ENCODE data around the gene TMEM74B. TPM values are rescaled to one million over a fixed set of nuclear protein-coding genes. Genes with fewer than 3 reads are reported as not detected.

TMEM74B gene
- total and polyA plus RNA-seq, 3 experiments from 2014 or later = 0.18 TPM; not detected in 2

DNA sequence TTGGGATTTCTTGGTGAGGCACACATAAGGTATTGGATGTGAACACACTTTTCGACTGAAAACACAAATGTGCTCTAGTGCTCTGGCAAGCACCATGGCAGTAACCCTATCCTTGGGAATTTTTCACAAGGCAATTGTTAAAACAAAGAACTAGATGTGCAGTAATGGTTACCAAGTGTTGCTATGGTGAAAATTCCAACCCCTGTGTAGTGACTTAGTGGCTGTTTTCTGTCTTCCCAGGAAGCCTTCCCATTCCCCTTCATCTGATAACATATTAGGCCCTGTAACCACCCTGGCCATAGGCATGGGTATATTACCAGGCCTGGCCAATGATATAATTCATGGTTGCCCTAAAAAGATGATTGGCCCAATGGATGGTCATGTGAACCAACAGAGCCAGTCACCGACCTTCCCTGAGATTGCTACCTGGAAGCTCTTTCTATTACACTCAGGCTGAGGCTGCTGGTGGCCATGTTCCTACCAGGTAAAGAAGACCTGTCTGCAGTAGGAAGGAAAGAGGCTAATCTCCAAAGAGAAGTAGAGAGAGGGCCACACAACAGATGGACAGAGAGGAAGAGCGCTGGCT is 22.6 kb upstream of the TMEM74B start:
- H3K36me3 ChIP-seq (ENCODE audit: insufficient read depth, low read length) = no peaks in the 10 kb centered on the region
- no peak overlapping the region for H3K4me3 Mint-ChIP-seq
- peaks cover 5 to 9% of the 10 kb centered on the region in 2 donors for H3K27me3 Mint-ChIP-seq
- no peak for DNase-seq
- H3K27ac ChIP-seq (ENCODE audit: low read depth, low read length) = no peak overlapping the region
- no peaks in the 10 kb centered on the region for H3K9me3 ChIP-seq (ENCODE audit: low read length)
- peak overlapping the region in 1 of 8 donors; percentile 64 for H3K27ac Mint-ChIP-seq
- ChIA-PET CTCF (no interaction called here), POLR2A (no interaction called here)
- H3K4me3 ChIP-seq (ENCODE audit: low read length) = no peak overlapping the region
- H3K9me3 Mint-ChIP-seq = no peaks in the 10 kb centered on the region
- H3K27me3 ChIP-seq (ENCODE audit: insufficient read depth, low read length, poor library complexity, severe bottlenecking) = no peaks in the 10 kb centered on the region
- peaks cover 0 to under 1% (median 0%) of the 10 kb centered on the region in 3 donors for H3K4me1 Mint-ChIP-seq
- H3K4me1 ChIP-seq (ENCODE audit: insufficient read depth, low read length) = no peaks in the 10 kb centered on the region
- H3K36me3 Mint-ChIP-seq = no peaks in the 10 kb centered on the region

DNA sequence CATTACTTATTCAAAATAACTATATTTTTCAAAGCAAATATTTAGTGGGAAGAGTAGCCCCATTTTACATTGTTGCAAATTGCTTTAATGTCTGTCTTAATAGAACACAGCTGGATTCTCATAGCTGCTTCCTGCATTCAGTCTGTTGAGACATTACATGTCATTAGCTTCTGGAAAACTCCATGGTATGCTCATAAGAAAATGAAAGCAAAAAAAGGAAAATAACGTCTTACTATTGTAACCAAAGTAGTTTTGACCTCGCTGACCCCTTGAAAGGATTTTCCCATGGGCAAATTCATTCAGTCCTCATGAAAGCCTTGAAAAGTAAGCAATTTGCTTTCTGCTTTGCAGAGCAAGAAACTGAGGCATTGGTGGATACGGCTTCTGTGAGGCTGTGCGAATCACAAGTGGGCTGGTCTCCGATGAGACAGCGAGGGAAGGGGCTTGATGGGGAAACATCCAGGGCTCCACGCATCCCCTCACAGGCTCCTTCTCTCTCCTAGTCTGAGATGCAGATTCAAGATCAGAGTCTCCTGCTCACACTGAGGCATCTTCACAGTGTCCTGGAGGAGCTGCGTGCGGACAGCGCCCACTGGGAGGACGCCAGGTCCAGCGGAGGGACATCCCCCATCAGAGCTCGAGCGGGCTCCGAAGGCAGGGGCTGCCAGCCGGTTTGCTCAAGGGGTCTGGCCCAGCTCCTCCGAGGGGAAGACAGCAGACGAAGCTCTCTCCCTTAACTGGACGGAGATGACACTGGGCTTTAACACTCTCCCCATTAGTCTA is 21.8 kb upstream of the TMEM74B start:
- no peak for DNase-seq
- no peaks in the 10 kb centered on the region for H3K9me3 Mint-ChIP-seq
- no peak overlapping the region for H3K27ac ChIP-seq (ENCODE audit: low read depth, low read length)
- no peak overlapping the region for H3K4me3 ChIP-seq (ENCODE audit: low read length)
- H3K9me3 ChIP-seq (ENCODE audit: low read length) = no peaks in the 10 kb centered on the region
- no peak overlapping the region for H3K27ac Mint-ChIP-seq
- H3K27me3 ChIP-seq (ENCODE audit: insufficient read depth, low read length, poor library complexity, severe bottlenecking) = no peaks in the 10 kb centered on the region
- no peaks in the 10 kb centered on the region for H3K4me1 Mint-ChIP-seq
- POLR2A ChIA-PET = no interaction called here
- H3K36me3 Mint-ChIP-seq = no peaks in the 10 kb centered on the region
- H3K4me3 Mint-ChIP-seq = no peak overlapping the region
- CTCF ChIA-PET = no interaction called here
- peaks cover 0 to 1% of the 10 kb centered on the region in 2 donors for H3K27me3 Mint-ChIP-seq
- H3K4me1 ChIP-seq (ENCODE audit: insufficient read depth, low read length) = no peaks in the 10 kb centered on the region
- no peaks in the 10 kb centered on the region for H3K36me3 ChIP-seq (ENCODE audit: insufficient read depth, low read length)

DNA sequence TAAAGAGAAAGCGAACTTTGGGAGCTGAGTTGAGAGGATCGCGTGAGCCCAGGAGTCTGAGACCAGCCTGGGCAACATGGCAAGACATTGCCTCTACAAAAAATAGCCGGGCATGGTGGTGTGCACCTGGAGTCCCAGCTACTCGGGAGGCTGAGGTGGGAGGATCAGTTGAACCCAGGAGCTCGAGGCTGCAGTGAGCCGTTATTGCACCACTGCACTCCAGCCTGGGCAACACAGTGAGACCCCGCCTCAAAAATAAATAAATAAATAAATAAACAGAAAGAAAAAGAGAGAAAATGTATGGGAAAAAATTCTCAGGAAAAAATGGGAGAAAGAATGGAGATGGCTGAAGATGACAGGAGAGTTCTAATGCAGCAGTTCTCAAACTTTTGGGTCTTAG is 21.0 kb upstream of the TMEM74B start:
- Mint-ChIP-seq H3K27me3 (peaks cover 0 to 3% of the 10 kb centered on the region in 2 donors), H3K36me3 (no peaks in the 10 kb centered on the region), H3K4me1 (no peaks in the 10 kb centered on the region), H3K4me3 (no peak overlapping the region), H3K9me3 (no peaks in the 10 kb centered on the region), H3K27ac (no peak overlapping the region)
- no peak overlapping the region for H3K4me3 ChIP-seq (ENCODE audit: low read length)
- no peak overlapping the region for H3K27ac ChIP-seq (ENCODE audit: low read depth, low read length)
- ChIA-PET CTCF (no interaction called here), POLR2A (no interaction called here)
- no peaks in the 10 kb centered on the region for H3K36me3 ChIP-seq (ENCODE audit: insufficient read depth, low read length)
- no peaks in the 10 kb centered on the region for H3K9me3 ChIP-seq (ENCODE audit: low read length)
- no peaks in the 10 kb centered on the region for H3K4me1 ChIP-seq (ENCODE audit: insufficient read depth, low read length)
- no peaks in the 10 kb centered on the region for H3K27me3 ChIP-seq (ENCODE audit: insufficient read depth, low read length, poor library complexity, severe bottlenecking)
- no peak for DNase-seq

DNA sequence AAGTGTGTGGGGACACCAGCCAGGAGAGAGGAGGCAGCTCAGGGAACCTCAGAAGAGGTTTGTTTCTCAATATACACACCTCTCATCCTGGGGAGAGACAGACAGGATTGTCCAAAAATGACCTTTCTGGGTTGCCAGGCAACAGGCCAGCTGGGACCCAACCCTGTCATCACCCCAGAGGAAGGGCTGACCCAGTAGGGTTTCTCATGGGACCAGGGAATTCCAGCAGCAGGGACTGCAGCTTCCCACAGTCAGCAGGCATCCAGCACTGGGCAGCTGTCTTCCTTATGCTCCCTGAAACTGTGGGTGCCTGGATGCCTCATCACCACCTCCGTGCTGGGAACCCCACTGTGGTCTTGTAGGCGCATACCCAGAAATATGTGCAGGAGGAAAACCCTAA is 19.8 kb upstream of the TMEM74B start:
- Mint-ChIP-seq H3K27me3 (peaks cover 3% of the 10 kb centered on the region in 2 donors), H3K4me3 (no peak overlapping the region)
- CTCF ChIA-PET = no interaction called here

DNA sequence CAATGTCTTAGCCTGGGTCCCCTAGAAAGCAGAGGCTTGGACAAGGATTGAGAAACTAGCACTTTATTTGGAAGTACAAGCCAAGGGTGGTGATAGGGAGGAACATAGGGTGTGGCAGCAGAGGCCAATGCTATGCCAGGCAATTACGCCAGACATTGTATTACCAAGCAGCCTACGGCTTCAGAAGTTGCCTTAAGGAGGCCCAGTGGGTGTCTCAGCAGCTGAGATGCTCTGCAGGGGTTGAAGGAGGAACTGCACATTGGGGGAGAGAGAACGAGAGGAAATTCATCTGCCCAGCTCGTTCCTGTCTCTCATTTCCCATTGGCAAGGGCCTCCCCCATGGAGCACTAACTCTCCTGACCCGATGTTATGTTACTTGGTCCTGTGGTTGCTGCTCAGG is 19.3 kb upstream of the TMEM74B start:
- H3K4me3 Mint-ChIP-seq = no peak overlapping the region
- peaks cover 4% of the 10 kb centered on the region for H3K4me1 ChIP-seq (ENCODE audit: insufficient read depth, low read length)
- CTCF ChIA-PET = no interaction called here
- H3K27me3 Mint-ChIP-seq = peaks cover 3% of the 10 kb centered on the region in 2 donors
- H3K36me3 ChIP-seq (ENCODE audit: insufficient read depth, low read length) = no peaks in the 10 kb centered on the region
- no peaks in the 10 kb centered on the region for H3K9me3 Mint-ChIP-seq
- no peak for DNase-seq
- no peaks in the 10 kb centered on the region for H3K27me3 ChIP-seq (ENCODE audit: insufficient read depth, low read length, poor library complexity, severe bottlenecking)
- no peaks in the 10 kb centered on the region for H3K9me3 ChIP-seq (ENCODE audit: low read length)
- no peak overlapping the region for H3K27ac Mint-ChIP-seq
- H3K27ac ChIP-seq (ENCODE audit: low read depth, low read length) = no peak overlapping the region
- H3K4me3 ChIP-seq (ENCODE audit: low read length) = no peak overlapping the region
- POLR2A ChIA-PET = no interaction called here
- H3K36me3 Mint-ChIP-seq = no peaks in the 10 kb centered on the region
- H3K4me1 Mint-ChIP-seq = peaks cover 0 to 3% (median 0%) of the 10 kb centered on the region in 3 donors

More for the DNA sequence above, 19.8 kb upstream of the TMEM74B start:
- no peak overlapping the region for H3K4me3 ChIP-seq (ENCODE audit: low read length)
- Mint-ChIP-seq H3K27ac (no peak overlapping the region), H3K9me3 (no peaks in the 10 kb centered on the region), H3K36me3 (no peaks in the 10 kb centered on the region), H3K4me1 (peaks cover 0 to 3% (median 0%) of the 10 kb centered on the region in 3 donors)
- H3K9me3 ChIP-seq (ENCODE audit: low read length) = no peaks in the 10 kb centered on the region
- H3K27ac ChIP-seq (ENCODE audit: low read depth, low read length) = no peak overlapping the region
- POLR2A ChIA-PET = no interaction called here
- H3K27me3 ChIP-seq (ENCODE audit: insufficient read depth, low read length, poor library complexity, severe bottlenecking) = no peaks in the 10 kb centered on the region
- peaks cover 3% of the 10 kb centered on the region for H3K4me1 ChIP-seq (ENCODE audit: insufficient read depth, low read length)
- H3K36me3 ChIP-seq (ENCODE audit: insufficient read depth, low read length) = no peaks in the 10 kb centered on the region
- no peak for DNase-seq

DNA sequence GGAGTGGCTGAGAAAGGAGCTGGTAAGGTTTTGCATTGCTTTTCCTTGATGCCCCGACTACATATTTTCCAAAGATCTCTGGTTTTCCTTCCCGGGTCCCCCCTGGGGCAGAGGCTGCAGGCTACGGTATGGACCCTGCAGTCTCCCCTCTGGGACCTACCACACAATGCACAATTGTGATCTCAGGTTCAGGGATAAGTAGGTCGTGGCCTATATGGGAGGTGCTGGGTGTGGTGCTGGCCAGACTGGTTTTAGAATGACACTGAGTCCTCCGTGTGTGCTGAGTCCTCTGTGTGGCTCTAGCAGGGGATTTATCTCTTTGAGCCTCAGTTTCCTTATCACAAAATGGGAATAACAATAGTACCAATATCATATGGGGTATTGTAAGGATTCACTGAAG is 18.8 kb upstream of the TMEM74B start:
- Histone ChIP-seq H3K4me3 (ENCODE audit: low read length) (no peak overlapping the region), H3K36me3 (ENCODE audit: insufficient read depth, low read length) (no peaks in the 10 kb centered on the region), H3K4me1 (ENCODE audit: insufficient read depth, low read length) (peaks cover 4% of the 10 kb centered on the region), H3K27me3 (ENCODE audit: insufficient read depth, low read length, poor library complexity, severe bottlenecking) (no peaks in the 10 kb centered on the region), H3K27ac (ENCODE audit: low read depth, low read length) (no peak overlapping the region), H3K9me3 (ENCODE audit: low read length) (no peaks in the 10 kb centered on the region)
- Mint-ChIP-seq H3K36me3 (no peaks in the 10 kb centered on the region), H3K9me3 (no peaks in the 10 kb centered on the region), H3K27me3 (peaks cover 3 to 6% of the 10 kb centered on the region in 2 donors), H3K4me1 (peaks cover 0 to 3% (median 0%) of the 10 kb centered on the region in 3 donors), H3K4me3 (no peak overlapping the region), H3K27ac (no peak overlapping the region)
- CTCF ChIA-PET = no interaction called here
- DNase-seq = no peak
- POLR2A ChIA-PET = no interaction called here

DNA sequence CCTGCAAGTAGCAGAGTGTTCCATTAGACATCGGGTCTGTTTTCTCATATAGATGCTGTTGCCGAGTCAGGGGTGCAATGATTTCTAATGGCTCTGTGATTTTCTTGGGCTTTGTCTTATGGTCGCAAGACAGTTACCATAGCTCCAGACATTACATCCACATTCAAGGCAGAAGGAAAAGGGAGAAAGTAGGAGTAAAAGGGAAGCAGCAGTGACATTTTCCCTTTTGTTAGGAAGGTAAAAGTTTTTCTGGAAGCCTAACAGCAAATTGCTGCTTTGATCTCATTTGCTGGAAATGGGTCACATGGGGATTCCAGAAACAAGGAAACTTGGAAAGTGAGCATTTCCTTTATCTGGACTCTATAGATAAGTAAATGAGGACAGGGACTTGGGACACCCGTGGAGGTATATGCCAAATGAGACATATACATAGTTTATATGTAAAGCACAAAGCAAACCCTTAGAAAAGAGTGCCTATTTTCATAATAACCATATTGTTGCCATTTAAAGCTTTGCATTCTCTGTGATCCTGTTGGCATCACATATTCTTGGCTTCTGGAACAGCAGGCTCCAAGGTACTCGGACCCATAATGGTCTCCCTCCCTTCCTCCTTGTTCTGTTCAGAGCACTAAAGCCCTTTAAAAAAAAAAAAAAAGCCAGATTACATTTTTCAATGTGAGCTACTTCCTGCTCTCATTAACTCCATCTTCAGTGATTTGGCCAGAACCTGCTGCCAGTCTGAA is 18.2 kb upstream of the TMEM74B start, which contains the start of gene C20orf202:
Gene C20orf202 (plus strand): TSS at position 693 of the 743 bp plus-strand sequence. CDS start 132 bp downstream, outside the sequence.
- no peak within 1 kb of the TSS for H3K27ac ChIP-seq (ENCODE audit: low read depth, low read length)
- ChIA-PET CTCF (no interaction called here), POLR2A (no interaction called here)
- H3K4me1 ChIP-seq (ENCODE audit: insufficient read depth, low read length) = peaks cover 4% of the 10 kb centered on the region
- no peaks in the 10 kb centered on the region for H3K27me3 ChIP-seq (ENCODE audit: insufficient read depth, low read length, poor library complexity, severe bottlenecking)
- H3K4me3 Mint-ChIP-seq = no peak within 1 kb of the TSS
- no peak for DNase-seq
- H3K4me1 Mint-ChIP-seq = peaks cover 0 to 3% (median 0%) of the 10 kb centered on the region in 3 donors
- peaks cover 3 to 7% of the 10 kb centered on the region in 2 donors for H3K27me3 Mint-ChIP-seq
- no peaks in the 10 kb centered on the region for H3K9me3 ChIP-seq (ENCODE audit: low read length)
- H3K27ac Mint-ChIP-seq = no peak within 1 kb of the TSS
- H3K36me3 Mint-ChIP-seq = no peaks in the 10 kb centered on the region
- no peak within 1 kb of the TSS for H3K4me3 ChIP-seq (ENCODE audit: low read length)
- H3K9me3 Mint-ChIP-seq = no peaks in the 10 kb centered on the region
- no peaks in the 10 kb centered on the region for H3K36me3 ChIP-seq (ENCODE audit: insufficient read depth, low read length)

DNA sequence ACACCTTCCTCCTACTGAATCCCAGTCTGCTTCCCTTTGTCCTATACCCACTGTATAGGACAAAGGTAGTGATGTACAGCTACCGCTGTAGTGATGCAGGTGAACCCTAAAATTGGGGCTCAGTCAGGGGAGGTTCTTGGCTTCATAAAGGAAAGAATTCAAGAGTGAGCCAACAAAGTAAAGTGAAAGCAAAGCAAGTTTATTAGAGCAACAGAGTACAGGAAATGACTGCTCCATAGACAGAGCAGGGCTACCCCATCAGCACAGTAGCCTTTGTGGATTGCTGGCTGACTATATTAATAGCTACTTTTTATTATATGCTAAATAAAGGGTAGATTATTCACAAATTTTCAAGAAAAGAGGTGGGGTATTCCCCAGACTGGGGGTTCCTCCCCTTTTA is 15.2 kb upstream of the TMEM74B start:
- H3K9me3 ChIP-seq (ENCODE audit: low read length) = no peaks in the 10 kb centered on the region
- H3K4me1 ChIP-seq (ENCODE audit: insufficient read depth, low read length) = peaks cover 4% of the 10 kb centered on the region
- no peaks in the 10 kb centered on the region for H3K9me3 Mint-ChIP-seq
- no peak overlapping the region for H3K4me3 Mint-ChIP-seq
- H3K27me3 ChIP-seq (ENCODE audit: insufficient read depth, low read length, poor library complexity, severe bottlenecking) = no peaks in the 10 kb centered on the region
- no peak overlapping the region for H3K4me3 ChIP-seq (ENCODE audit: low read length)
- no peak overlapping the region for H3K27ac ChIP-seq (ENCODE audit: low read depth, low read length)
- peak overlapping the region in 1 of 8 donors; percentile 33 for H3K27ac Mint-ChIP-seq
- no peaks in the 10 kb centered on the region for H3K36me3 ChIP-seq (ENCODE audit: insufficient read depth, low read length)
- POLR2A ChIA-PET = interaction anchor here (0.6 kb wide), 1 partner anchor 275 kb away, joined by 3 read pairs; no protein-coding TSS in a partner anchor
- peaks cover 7 to 10% of the 10 kb centered on the region in 2 donors for H3K27me3 Mint-ChIP-seq
- H3K36me3 Mint-ChIP-seq = no peaks in the 10 kb centered on the region
- DNase-seq = no peak
- CTCF ChIA-PET = interaction anchor here (2.0 kb wide), 1 partner anchor 12 kb away, joined by 6 read pairs; no protein-coding TSS in a partner anchor
- peaks cover 0 to 3% (median 0%) of the 10 kb centered on the region in 3 donors for H3K4me1 Mint-ChIP-seq
